HG02970 (cell line): ENCODE results near the gene MGAT4B.

Experiments
- ATAC-seq: cut with Tn5 transposase; IDR thresholded peaks from one replicate; pipeline ENCODE4 v1.9.1; 2021; ENCODE audit warnings: mild to moderate bottlenecking, moderate library complexity, moderate number of reproducible peaks; ENCODE audit not compliant: unreplicated experiment, low FRiP score

MGAT4B gene

DNA sequence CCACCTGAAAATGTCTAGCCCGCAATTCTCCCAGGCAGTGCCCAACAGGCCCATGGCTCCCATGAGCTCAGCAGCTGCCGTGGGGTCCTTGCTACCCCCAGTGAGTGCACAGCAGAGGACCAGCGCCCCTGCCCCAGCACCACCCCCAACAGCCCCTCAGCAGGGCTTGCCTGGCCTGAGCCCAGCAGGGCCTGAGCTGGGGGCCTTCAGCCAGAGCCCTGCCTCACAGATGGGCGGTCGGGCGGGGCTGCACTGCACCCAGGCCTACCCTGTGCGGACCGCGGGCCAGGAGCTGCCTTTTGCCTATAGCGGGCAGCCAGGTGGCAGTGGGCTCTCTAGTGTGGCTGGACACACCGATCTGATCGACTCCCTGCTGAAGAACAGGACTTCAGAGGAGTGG, 32.2 kb downstream of the MGAT4B start:
- no peak for ATAC-seq

DNA sequence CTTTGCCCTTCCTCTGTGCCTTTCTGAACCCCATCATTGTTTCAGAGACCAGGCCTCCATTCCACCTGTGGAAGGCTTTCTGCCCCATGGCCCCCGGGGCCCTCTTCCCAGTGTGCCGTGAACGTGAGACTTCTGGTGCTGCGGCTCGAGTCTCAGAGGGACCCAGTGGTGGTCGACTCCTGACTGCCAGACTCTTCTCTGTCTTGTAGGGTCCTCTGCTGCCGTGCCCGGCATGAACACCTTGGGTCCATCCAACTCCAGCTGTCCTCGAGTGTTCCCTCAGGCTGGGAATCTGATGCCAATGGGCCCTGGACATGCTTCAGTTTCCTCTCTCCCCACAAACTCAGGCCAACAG, 33.0 kb downstream of the MGAT4B start:
- ATAC-seq, result no peak

DNA sequence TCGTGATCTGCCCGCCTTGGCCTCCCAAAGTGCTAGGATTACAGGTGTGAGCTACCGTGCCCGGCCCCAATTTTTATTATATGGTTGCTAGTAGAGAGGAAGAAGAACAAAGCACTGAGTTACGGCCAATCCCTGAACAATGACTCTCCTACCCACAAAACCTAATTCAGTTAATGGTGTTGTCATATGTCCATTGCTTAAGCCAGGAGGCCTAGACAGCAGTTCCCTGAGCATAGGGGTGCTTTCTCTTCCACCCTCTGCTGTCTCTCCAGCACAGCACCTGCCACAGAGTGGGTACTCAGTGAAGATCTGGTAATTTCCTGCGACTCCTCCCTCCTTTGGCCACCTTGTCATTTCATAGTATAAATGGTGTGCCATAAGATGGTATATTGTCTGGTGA, 34.3 kb downstream of the MGAT4B start:
- no peak for ATAC-seq

DNA sequence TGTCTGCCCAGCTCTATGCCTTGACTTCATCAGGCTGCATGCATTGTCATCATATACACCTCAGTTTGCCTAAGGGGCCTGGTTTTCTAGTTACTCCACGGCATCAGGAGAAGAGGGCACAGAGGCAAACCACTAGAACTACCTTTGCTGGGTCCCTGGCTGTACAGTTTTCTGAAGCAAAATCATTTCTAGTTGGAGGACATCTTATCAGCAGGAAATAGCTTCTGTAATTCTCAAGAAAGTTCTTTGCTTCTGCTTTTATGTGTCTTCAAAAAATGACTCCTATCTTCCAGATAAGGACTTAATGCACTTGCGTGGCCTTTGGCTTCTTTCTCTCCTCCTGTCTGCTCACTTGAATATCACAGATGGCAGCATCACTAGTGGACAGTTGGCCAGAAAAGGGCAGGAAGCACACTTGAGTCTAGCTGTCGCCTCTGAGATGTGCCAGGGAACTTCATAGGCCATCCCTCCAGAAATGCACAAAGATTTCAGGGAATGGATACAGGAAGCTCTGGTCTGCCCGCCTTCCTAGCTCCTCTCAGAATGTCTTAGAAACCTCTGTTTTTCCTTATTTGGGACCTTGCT, 35.3 kb downstream of the MGAT4B start:
- no peak for ATAC-seq

DNA sequence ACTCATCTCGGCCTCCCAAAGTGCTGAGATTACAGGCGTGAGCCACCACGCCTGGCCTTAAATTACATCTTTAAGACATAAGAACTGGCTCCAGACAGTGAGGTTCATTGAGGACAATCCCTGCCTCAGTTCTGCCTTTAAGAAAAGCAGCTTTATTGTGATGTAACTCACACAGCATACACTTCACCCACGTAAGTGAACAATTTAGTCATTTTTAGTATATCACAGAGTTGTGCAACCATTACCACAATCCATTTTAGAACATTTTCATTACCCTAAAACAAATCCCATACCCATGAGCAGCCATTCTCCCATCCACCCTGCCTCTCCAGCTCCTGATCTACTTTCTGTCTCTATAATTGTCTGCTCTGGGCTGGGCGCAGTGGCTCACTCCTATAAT, 36.9 kb downstream of the MGAT4B start:
- ATAC-seq, result no peak

DNA sequence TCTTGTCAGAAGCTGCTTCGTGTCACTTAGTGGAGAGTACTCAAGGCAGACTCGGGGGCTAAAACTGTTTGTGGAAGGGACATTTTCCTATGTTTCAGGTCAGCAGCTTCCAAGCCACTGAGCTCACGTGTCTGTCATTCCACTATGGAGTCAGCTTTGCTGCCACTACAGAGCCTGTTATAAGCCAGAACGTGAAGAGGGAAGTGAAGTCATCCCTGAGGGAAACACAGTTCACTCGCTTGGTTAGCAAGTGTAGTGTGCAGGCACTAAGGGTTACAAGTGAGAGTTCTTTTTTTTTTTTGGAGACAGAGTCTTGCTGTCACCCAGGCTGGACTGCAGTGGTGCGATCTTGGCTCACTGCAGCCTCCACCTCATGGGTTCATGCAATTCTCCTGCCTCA, 37.4 kb downstream of the MGAT4B start:
- ATAC-seq, result no peak

DNA sequence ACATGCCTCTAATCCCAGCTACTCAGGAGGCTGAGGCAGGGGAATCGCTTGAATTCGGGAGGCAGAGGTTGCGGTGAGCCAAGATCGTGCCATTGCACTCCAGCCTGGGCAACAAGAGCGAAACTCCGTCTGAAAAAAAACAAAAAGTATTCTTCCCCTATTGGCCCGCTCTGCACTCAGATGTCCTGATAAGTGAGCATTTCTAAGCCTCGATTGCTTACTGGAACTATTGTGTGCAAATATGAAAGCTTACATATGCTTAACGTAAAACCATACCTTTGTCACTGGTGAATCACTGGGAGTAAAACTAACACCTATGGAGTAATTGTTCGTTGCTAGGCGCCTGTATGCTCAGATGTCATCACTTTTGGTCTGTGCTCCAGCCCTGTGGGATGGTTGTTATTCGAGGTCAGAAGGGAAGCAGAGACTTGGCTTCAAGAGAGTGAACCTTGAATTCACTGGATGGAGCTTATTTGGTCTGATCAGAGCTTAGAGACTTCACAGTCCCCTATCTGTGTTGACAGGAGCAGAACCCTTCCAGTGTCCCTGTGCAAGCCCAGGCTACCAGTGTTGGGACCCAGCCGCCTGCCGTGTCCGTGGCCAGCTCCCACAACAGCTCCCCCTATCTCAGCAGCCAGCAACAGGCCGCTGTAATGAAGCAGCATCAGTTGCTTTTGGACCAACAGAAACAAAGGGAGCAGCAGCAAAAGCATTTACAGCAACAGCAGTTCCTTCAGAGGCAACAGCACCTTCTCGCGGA, 38.2 kb downstream of the MGAT4B start:
- ATAC-seq, result no peak

DNA sequence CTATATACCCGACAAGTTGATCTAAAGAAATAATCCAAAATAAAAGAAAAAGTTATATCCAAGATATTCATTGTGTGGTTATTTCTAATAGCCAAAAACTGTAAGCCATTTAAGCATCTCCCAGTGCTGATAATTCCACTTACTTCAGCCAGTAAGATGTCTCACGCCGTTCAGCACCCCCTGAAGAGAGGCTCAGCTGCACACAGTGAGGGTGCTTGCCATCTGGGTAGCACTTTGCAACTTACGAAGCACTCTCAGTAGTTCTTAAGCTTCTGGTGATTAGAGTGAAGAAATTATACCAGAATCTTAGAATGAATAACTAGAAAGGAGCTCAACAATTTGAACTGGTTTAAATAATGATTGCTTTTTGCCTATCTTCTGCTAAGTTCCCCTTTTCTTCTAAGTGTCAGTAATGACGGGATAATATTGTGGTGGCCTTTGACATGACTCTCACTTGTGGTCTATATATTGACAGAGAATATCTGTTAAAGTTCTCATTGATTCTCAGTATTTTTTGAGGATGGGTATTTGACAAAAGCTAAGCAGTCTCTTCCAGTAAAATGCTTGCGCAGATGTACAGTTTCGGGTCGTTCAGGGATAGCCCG, 39.1 kb downstream of the MGAT4B start:
- ATAC-seq, result no peak

DNA sequence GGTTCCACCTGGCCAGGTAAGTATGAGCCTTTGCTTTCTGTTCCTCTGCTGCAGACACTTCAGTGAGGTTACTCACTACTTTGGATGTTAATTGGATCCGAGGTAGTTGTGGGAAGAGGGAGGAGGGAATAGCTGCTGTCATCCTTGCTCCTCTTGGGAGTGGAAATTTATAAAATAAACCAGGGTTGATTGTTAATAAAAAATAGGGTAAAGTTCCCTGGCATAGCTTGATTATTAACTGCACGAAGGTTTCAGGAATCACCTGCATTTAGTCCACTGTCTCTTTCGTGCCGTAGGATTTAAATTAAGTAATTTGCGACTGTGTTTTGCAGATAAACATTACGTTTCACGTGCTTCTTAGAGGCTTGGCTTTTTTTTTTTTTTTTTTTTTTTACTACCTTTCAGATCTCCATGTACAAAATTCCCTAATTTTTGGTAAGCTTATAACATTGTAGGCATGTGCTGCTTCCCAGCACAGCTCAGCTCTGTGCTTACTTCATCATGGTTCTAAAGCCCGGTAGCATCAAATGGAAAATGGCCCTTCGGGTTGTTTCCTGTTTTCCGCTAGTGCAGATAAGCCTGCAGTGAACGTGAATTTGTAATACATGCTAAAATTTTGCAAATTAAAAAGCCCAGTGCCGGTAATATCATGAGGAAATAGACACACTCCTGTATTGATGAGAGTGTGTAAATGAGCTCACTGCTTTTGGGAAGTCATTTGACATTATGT, 39.8 kb downstream of the MGAT4B start:
- ATAC-seq, result no peak

DNA sequence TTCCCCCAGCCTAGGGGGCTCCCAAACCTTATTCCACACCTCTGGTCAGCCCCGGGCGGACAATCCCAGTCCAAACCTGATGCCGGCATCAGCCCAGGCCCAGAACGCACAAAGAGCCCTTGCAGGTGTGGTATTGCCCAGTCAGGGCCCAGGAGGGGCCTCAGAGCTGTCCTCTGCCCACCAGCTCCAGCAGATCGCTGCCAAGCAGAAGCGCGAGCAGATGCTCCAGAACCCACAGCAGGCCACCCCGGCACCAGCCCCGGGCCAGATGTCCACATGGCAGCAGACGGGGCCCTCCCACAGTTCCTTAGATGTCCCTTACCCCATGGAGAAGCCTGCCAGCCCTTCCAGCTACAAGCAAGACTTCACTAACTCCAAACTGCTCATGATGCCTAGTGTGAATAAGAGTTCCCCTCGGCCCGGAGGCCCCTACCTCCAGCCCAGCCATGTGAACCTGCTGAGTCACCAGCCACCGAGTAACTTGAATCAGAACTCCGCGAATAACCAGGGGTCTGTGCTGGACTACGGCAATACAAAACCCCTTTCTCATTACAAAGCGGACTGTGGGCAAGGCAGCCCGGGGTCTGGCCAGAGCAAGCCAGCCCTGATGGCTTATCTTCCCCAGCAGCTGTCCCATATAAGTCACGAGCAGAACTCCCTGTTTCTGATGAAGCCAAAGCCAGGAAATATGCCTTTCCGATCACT, 40.5 kb downstream of the MGAT4B start:
- no peak for ATAC-seq

DNA sequence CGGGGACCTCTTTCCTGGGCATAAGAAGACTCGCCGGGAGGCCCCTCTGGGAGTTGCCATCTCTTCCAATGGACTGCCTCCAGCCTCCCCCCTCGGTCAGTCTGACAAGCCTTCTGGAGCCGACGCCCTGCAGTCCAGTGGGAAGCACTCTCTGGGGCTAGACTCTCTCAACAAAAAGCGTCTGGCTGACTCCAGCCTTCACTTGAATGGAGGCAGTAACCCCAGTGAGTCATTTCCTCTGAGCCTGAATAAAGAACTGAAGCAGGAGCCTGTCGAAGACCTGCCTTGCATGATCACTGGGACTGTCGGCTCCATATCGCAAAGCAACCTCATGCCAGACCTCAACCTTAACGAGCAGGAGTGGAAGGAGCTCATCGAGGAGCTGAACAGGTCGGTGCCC, 41.3 kb downstream of the MGAT4B start:
- no peak for ATAC-seq

DNA sequence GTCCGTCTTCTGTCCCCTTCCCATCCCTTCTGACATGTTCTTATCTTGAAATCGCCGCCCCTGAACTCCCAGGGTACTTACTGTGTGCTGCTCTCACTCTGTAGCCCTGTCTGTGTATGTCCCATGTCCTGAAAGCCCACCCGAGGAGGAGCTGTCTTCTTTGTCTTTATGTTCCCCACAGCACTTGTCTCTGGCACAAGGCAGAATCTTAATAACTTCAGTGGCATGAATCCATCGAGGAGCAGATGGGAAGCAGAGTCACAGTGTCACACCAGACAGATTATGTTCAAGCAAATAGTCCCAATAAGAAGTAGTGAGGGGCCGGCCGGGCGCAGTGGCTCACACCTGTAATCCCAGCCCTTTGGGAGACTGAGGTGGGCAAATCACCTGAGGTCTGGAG, 42.6 kb downstream of the MGAT4B start:
- ATAC-seq, result no peak

DNA sequence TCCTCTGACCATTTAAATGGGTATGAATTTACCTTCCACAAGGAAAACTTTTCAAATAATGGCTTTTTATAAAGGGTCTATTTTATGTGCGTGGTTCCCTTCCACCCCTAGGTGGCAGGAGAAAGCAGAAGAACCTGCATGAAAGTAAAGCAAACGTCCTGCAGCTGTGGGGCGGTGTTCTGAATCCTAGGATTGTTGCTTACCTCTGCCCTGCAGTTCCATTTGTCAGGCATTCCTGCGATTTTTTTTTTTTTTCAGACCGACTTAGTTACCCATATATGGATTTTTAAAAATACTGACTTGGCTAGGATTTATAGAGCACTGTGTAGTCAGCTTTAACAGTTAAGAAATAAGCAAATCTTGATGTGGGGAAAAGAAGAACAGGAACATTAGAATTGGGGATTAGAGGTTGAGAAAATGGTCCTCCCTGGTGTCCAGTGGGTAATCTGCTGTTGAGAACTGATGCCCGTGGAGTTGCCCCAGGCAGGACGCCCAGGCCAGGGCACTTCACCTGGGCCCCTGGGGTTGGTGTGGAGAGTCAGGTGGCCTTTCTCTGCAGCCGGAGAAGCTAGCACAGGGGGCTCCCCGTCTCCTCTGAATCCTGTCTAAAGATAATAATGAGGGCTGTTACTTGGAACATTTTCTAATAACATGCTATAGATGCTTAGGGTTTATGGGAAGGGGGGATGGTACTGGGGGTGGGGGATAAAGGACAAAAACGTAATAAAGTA, 43.3 kb downstream of the MGAT4B start:
- no peak for ATAC-seq

DNA sequence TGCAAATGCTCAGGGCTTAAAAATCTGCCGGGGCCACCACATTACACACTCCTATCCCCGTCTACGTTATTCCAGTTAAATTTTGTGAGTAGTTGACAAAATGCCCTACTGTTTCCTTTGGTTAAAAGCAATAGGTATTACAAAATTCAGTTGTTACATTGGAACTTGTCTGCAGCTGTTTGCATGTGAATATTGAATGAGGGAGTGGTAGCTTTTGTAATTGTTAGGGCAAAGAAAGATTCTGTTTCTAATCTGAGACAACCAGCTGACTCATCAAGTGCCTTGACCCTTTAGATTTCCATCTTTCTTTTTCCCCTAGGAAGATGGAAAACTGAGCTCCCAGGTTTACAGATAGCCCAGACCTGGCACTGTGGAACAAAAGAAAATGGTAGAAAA, 43.9 kb downstream of the MGAT4B start:
- ATAC-seq, result no peak

DNA sequence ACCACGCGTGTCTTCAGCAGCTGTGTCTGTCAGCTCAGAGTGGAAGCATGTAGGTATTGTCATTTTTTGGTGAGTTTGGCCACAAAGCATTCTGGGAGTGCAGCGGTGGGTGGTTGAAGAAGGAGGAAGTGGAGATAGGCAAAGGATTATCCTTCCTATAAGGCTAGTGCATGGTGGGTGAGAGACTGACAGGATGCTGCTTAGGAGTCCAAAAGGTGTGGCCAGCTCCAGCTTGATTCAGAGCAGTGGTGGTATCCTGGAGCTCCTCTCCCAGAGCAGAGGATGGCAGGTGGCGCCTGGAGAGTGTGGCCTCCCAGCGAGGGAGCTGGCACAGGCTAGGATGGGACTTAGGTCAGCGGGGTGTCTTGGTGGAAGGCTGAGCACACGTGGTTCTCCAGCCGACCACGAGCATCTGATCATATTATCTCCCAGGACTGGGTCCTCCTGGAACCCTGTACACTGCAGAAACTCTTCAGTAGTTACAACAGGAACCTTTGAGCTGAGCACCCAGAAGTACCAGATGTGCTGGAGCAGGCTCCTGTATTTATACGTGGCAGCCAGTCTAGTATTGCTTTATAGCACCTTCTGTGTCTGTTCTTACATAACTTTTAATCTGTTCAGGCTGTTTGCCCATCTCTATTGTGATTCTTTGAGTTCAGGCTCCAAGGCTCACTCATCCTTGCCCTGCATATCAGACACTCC, 44.4 kb downstream of the MGAT4B start:
- ATAC-seq, result no peak

DNA sequence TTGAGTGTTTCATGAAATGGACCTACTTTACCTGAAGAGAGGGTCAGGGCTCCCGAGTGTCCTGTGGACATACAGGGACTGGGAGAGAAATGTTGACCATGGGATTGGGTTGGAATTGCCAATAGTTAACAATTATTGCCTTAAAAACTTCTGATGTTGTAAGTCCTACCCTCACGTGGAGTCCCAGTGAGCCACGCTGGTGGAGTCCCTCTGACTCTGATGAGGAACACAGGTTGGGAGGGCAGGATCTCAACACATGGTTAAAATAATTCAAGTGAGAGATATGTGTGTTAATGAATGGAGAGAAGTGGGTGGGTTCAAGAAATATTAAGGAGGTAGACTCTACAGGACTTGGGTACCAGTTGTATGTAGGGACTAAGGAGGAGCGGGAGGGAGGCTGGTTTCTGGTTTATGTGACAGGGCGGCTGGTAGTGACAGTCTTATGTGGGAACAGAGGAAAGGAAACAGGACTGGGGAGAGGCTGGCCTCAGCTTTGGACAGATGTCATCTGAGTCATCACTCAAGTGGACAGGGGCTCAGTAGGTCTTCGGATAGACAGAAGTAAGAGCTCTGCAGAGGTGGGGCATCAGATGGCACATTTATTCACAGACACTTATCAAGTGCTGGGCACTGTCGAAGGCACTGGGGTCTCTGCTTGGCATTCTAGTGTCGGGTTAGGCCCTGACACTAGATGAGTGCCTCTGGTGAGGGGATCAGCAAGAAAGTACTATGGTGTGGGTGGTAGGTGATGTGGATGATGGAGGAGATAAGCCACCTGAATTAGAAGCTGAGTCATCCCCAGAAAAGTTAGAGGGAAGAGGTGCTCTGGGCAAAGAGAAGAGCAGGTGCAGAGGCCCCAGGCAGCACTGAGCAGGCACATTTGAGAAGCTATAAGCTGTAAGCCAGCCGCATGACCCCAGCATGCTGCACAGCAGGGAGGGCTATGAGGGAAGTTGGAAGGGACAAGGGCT, 46.8 kb downstream of the MGAT4B start:
- ATAC-seq, result no peak

DNA sequence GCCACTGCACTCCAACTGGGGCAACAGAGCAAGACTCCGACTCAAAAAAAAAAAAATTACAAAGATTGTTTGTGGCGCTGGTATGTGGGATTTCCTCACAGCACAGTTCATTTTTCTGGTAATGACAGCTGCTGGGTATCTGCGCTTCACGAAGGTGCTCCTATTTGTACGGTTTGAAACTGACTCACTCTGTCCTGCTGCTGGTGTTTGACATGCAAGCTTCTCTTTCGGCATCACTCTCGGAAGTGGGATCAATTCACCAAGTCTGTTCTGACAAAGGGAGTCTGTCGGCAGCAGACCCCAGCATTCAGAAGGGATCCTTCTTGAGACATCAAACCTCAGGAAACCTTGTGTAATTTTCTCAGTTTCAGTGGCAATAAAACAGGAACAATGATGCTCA, 47.7 kb downstream of the MGAT4B start:
- no peak for ATAC-seq

DNA sequence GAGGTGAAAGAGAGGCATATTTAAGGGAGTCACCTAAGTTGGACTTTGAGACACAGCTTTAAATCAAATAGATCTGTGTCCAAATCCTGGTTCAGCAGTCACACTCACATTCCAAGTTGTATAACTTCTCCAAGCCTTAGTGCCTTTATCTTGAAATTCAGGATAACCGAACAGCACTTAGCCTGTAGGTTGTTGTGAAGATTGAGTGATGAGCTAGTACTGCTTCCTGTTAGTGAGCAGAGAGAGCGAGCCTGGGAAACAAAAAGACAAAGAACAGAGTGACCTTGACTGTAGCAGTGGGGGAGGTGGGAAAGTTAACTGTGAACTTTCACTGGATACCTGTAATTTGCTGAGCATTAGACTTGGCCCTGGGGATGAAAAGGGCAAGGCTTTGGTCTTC, 51.6 kb downstream of the MGAT4B start:
- no peak for ATAC-seq

DNA sequence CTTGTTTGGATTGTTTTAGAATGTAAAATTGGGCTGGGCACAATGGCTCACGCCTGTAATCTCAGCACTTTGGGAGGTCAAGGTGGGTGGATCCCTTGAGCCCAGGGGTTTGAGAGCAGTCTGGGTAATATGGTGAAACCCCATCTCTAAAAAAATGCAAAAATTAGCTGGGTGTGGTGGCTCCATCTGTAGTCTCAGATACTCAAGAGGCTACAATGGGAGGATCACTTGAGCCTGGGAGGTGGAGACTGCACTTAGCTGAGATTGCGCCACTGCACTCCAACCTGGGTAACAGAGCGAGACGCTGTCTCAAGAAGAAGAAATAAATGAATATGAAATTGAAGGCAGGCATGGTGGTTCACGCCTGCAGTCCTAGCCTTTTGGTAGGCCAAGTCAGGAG, 52.7 kb downstream of the MGAT4B start:
- ATAC-seq, result no peak
